GM21529 (cell line): ENCODE measurements around the gene ASCL3.
A peak's percentile ranks its signal among the peaks of the same experiment; 100 is the strongest.
"Not testable (repeated sequence)": the region's sequence is repeated elsewhere in the genome, so short reads cannot be mapped to it uniquely, and the experiment has no call there.

Experiments used
- ATAC-seq: cut with Tn5 transposase; IDR thresholded peaks from one replicate; pipeline ENCODE4 v1.9.1; 2021; ENCODE audit not compliant: unreplicated experiment

ASCL3 gene, protein sequence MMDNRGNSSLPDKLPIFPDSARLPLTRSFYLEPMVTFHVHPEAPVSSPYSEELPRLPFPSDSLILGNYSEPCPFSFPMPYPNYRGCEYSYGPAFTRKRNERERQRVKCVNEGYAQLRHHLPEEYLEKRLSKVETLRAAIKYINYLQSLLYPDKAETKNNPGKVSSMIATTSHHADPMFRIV

DNA sequence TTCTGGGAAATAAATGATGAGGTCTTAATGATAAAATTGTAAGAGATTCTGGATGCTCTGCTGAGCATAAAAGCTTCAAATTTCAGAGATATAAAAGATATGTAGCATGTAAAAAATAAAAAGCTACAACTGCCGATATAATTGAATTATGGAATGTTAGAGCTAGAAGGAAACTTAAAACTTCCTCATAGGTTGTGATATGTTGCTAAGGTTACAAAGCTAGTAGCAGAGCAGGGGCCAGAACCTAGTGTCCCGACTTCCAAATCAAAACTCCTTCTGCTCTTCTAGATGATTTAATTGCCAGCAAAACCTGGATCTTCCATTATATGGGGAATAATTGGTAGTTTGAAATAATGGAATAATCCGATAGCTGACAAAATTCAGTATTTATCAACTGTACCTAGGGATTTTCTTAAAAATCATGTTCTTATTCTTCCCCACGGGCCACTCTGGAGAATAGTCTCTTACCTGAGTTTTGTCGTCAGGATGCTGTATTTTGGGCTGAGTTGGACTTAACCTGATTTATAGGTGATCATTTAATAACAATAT is at the start of gene ASCL3:
ASCL3 (minus strand) TSS at position 499 of the 549 bp plus-strand sequence. CDS start 4,855 bp downstream, outside the sequence.
- no peak for ATAC-seq

DNA sequence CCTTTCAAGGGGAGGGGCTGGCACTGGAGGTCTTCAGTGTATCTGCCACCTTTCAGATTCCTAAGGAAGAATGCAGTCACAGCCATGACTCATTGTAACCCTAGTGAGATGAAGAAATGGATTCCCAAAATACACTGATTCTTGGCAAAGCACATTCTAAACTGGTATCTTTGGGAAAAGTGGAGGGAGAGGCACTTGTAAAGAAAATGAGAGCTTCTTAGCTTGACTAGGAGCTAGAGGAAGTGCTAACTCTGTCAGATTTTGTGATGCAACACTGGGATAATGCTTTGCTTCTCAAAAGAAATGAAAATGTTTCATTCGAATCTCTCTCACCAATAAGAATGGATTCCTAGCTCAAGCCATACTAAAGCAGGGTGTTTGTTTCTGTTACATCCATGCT is 46.6 kb upstream of the ASCL3 start:
- ATAC-seq = no peak

GRCh38 chr11:8988329-8989234 is 45.8 kb upstream of the ASCL3 start:
- no peak for ATAC-seq

DNA sequence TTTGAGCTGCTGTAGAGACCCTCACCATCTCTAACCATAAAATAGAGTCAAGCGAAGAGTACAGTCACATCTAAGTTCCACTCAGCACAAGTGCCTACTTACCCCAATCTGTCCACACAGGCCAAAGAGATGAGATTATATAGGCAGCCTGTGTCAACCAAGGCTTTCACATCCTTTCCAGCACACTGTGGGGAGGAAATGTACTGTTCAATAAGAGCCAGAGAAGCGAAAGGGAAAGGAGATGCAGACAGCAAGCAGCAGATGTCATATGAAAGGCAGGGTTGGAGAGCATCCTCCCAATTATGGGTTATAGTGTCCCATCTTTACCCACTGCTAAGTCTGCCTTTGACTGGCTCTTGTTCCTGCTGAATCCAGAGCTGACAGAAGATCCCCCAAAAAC is 44.6 kb upstream of the ASCL3 start:
- ATAC-seq = no peak

DNA sequence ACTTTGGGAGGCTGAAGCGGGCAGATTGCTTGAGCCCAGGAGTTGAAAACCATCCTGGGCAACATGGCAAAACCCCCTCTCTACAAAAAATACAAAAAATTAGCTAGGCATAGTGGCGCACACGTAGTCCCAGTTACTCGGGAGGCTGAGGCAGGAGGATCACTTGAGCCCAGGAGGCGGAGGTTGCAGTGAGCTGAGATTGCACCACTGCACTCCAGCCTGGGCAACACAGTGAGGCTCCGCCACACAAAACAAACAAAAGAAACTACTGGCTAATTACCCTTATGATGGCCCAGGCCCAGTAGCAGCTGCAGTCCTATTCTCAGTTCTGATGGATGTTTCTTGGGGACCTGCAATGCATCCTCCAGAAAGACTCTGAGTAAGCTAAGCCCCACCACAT is 44.0 kb upstream of the ASCL3 start:
- ATAC-seq = not testable (repeated sequence)

DNA sequence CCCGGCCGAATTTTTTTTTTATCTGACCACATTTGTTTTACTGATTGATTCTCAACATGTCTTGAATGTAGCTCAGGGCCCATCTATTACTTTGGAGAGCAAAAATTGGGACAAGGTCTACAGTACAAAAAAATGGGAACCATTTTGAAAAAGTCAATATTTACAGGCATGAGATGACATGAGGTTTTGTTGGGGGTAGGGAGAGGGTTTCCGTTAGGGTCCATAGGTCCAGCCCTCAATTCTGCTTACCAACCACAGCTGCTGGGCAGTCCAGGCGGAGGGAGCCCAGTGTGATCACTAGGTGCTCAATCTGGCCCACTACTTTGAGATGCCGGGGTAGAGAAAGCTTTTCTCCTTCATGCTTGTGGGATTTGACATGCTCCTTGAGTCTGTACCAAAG is 42.6 kb upstream of the ASCL3 start:
- no peak for ATAC-seq

DNA sequence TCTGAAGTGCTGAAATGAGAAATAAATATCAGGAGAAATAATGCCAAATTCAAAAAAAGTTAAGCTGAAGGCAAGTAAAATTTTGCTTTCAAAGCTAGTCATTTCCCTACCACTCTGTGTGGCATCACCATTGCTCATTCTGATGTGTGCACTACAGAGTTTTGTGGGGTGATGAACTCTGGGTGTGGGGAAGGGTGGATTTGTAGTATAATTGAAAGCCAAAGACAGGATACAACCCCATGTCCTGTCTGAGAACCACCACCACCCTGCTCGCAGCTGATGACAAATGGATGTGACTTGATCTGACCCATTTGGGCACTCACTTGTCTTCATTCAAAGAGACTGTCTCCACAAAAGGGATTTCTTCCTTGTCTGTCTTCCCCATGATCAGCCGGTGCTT is 40.7 kb upstream of the ASCL3 start:
- no peak for ATAC-seq

DNA sequence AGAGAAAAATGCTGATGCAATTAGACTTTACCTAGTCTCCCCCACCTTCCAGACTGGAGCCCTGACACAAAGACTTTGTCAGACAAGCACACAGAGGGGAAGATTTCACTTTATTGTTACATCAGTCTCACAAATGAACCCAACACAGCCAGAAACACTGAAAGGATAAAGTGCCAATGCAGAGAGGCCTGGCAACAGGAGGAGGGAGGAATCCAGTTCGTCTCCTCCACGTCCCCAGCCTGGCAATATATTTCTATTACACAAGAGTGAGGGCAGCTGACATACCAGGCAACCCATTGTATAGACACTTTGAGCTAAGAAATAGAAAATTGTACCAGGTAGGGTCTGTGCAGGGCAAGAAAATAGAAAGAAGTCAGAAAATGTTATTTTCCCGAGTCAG is 37.7 kb upstream of the ASCL3 start:
- ATAC-seq = no peak

DNA sequence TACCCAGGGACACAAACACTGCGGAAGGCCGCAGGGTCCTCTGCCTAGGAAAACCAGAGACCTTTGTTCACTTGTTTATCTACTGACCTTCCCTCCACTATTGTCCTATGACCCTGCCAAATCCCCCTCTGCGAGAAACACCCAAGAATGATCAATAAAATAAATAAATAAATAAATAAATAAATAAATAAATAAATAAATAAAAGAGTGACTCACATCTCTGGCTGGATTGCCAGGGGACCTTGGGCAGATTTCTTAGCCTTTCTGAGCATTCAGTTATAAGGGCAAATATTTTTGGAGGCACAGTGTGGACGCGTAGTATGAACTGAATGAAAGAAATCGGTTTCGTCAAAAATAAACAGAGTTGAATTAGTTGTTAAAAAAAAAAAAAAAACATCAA is 36.5 kb upstream of the ASCL3 start:
- not testable (repeated sequence) for ATAC-seq

DNA sequence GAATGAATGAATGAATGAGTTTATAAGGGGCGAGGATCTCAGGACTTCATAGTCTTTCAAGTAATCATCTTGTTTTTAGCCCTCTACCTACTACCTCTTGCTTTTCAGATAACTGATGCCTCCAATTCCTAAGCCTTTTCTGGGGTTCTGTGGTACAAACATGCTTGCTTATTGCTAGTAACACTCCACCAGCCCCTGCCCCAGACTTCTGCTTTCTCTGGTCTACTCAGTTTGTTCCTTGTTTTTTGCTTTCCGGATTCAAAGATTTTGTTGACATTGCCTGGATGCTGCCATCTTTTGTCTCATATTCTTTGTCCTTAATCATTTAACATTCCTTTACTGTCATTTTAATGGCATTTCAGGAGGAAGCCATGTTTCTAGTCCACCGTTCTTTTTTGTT is 30.3 kb upstream of the ASCL3 start:
- no peak for ATAC-seq

DNA sequence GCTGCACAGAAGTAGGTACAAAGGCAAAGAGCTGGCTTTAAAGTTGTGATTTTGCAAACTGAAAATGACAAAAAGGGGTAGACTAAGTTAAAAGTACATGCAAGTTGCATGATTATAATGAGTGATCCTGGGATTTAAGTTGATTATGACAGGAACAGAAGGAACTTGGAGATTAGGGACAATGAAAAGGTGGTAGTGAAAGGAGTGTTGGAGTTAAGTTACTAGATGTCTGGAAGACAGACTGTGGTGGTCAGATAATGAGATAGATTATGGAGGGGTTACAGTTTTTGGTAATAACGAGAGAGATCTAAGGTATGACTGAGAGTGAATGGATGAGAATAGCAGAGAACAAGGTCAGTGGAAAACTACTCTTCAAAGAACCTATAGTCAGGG is 29.1 kb upstream of the ASCL3 start:
- ATAC-seq = no peak

DNA sequence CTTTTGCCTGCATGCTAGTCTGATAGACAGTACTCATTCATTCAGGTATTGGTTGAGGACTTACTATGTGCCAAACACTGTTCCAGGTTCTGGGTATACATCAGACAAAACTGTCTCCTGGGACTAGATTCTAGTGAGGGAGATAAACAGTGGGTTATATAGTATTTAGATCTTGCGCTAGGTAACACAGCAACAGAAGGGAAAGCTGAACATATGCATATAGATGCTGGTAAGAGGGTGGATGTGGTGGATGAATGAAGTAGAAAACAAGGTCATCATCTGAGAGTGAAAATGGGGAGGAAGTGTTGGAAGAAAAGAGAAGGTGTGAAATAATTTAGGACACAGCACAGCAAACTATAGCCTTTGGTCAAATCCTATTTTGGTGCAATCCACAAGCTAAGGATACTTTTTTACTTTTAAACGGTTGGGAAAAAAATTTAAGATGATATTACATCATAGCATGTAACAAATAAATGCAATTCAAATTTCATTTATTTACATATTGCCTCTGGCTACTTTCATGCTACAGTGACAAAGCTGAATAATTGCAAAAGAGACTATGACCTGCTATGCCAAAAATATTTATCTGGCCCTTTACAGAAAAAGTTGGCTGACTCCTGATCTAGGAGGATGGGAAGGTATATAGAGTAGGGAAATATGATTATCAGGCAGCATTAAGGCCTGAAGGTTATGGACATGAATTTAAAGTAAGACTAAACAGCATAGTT is 28.5 kb upstream of the ASCL3 start:
- ATAC-seq = no peak

GRCh38 chr11:8967184-8967583 is 24.4 kb upstream of the ASCL3 start:
- ATAC-seq = no peak

DNA sequence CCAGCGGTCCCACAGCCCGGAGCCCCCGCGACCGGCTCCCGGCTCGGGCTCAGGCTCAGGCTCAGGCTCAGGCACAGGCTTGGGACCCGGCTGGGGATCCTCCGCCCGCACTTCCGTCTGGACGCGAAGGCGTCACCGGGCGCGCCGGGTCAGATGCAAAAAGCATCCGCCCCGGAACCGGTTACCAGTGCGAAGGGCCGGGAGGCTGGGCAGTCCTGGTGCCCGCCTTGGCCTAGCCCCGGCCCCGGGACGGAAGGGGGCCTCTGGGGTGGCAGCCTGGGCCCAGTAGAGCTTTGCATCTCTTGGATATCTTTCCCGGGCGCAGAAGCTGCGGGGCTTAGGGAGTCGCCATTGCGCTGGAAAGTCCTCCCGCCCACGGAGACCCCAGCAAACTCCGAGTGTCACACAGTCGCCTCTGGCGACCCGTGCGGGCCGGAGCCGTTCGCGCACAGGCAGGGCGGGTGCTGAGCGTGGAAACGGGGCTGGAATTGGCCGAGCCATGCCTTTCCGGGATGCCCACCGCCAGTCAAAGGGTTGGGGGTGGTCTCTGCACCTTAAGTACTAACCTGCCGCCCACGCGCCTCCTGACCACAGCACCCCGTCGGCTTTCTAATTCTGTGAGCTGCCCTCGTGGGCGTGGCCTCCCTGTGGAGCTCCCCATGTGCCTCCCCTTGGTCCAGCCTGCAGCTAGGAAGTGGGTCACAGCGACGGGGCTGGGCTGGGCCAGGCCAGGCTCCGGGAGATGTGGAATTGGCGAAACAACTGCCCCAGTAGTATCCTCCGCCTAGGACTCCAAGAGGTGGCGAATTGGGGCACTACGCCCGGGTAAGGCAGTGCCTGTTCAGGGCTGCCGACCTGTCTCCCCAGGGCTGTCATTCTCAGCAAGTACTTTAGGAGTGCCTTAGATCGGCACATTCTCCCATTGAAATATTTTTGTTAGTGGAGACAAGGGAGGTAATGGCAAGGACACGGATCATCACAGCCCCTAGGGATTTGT is 21.8 kb upstream of the ASCL3 start, which contains the start of gene TMEM9B:
TMEM9B (minus strand) TSS at position 119 of the 997 bp plus-strand sequence. CDS start 129 bp downstream, outside the sequence.
- peak; percentile 81 for ATAC-seq

GRCh38 chr11:8963569-8964323 is 20.9 kb upstream of the ASCL3 start:
- peak; percentile 66 for ATAC-seq

DNA sequence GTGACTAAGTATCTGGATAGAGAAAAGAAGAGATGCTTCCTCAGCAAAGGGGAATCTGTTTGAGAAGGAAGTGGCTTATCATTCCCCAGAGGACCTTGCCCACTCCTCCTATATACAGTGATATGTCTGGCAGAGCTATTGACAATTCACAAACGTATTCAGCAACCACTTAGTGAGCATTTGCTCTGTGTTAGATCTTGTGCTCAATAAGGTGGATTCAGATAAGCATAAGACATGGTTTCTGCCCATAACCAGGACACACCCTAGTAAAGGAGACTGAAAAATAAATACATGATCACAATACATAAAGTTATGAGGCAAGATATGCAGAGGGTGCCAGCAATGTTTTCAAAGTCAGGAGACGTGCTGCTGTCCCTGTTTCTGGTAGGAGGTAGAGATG is 20.0 kb upstream of the ASCL3 start:
- no peak for ATAC-seq

DNA sequence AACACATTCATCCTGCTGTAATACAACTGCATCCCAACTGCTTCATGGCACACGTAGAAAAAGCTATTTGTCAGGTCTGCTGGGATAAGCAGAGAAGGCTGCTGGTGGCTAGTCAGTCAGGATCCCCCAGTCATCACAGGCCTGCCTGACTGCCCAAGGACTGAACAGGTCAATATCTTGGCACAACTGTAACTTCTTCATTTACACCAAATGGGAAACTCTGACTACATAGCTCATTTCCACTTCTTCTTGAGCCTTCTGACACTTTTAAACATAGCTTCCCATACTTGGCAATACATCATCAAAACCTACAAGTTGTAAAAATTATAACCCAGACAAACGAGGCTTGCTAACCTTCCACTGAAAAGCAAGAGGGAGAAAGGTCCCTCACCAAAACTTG is 18.6 kb upstream of the ASCL3 start:
- ATAC-seq = no peak

DNA sequence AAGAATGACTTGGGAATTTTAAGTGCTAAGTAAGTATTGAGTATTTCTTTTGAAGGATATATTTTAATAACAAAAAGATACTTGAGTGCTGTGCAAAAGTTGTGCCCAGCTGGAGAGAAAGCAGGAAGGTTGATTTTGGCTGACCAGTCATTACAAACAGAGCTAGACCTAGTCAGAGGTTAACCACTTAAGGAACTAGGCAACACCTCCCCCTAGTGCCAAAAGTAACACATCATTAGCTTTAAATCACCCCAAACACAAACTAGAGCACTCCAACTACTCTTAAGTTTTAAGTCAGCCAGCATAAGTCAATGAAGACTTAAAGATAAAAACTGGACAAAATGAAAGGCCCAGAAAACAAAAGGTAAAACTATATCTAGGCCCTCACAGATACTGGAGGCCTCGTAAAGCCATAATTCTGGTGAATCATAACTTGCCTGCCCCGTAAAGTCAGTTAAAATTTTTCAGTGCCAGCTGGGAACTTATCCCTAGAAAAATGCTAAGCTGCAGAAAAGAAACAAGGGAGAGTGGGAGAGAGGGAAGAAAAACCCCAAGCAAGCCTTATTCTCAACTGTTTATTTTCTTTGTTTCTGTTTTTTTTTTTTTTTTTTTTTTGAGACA is 16.8 kb upstream of the ASCL3 start:
- peak; percentile 46 for ATAC-seq

DNA sequence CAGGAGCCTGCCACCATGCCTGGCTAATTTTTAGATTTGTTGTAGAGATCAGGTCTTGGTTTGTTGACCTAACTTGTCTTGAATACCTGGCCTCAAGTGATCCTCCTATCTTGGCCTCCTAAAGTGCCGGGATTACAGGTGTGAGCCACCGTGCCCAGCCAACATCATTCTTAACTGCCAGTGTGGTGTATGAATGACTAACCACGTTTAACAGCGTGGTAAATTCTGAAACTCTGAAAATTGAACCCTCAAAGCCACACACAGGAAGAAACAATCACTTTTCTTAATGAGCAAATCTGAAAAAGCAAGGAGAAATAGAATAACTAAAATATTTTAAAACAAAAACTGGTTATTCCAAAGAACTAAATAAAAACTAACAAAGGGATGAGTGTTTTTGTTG is 14.0 kb upstream of the ASCL3 start:
- ATAC-seq = no peak
